ENCODE measurements around the gene CANT1. TPM values are rescaled to one million over a fixed set of nuclear protein-coding genes. Genes with fewer than 3 reads are reported as not detected.
A peak's percentile ranks its signal among the peaks of the same experiment; 100 is the strongest.
"Not testable (repeated sequence)": the region's sequence is repeated elsewhere in the genome, so short reads cannot be mapped to it uniquely, and the experiment has no call there.

Gene CANT1
- total RNA-seq, 2 experiments from 2014 or later: 74.4 to 78.5 TPM

DNA sequence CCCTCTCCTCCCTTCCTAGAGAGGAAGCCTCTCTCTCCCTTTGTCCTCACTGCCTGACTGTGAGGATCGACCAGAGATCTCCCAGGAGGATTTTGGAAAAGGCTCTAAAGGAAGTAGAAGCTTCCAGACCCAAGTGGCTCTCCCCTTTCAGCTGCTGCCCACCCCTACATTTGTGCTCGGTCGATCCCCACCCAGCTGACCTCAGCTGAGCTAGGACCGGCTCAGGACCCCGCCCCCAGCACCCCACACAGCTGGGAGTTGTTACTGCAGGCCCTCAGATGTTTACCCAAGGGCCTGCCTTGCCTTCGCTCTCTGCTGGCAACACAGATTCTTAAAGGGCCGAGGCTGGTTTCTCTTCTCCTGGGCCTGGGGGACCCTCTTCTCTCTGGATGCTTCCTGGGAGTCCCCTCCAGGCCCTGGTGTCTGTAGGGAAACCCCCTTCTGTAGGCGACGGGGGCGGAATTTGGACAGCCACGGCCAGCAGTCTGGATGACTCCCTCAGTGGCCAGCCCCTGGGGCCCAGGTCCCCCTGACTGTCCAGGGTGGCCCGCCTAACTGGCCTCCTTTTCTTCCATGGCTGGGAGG, 57.5 kb downstream of the CANT1 start:
- Mint-ChIP-seq H3K27ac (no peak overlapping the region), H3K4me3 (no peak overlapping the region), H3K27me3 (ENCODE audit: low read depth) (no peaks in the 10 kb centered on the region), H3K4me1 (ENCODE audit: low read depth) (no peaks in the 10 kb centered on the region), H3K36me3 (ENCODE audit: low read depth) (no peaks in the 10 kb centered on the region), H3K9me3 (ENCODE audit: insufficient read depth) (peaks cover 5% of the 10 kb centered on the region)
- ATAC-seq (no peak), DNase-seq (no peak)
- CTCF ChIA-PET: no interaction called here
- POLR2A ChIA-PET: interaction anchor here (1.1 kb wide), 1 partner anchor 28 kb away, joined by 3 read pairs; no protein-coding TSS in a partner anchor

DNA sequence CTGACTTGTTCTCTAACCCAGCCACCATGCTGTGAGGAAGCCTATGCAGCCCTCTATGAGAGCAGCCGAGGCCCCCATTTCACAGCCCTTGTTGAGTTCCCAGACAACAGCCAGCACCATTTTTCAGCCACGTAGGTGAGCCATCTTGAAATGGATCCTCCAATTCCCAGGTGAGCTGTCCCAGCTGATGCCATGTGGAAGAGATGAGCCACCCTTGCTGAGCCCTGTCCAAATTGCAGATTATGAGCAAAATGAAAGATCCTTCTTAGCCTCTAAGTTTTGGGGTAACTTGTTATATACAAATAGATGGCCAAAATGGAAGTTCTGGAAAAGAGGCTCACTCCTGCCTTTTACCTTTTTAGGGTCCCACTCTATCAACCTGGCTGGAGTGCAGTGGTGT, 58.7 kb downstream of the CANT1 start:
- no peak for ATAC-seq
- ChIA-PET POLR2A (no interaction called here), CTCF (no interaction called here)
- no peak for DNase-seq
- Mint-ChIP-seq H3K36me3 (ENCODE audit: low read depth) (no peaks in the 10 kb centered on the region), H3K9me3 (ENCODE audit: insufficient read depth) (peaks cover 5% of the 10 kb centered on the region), H3K4me1 (ENCODE audit: low read depth) (no peaks in the 10 kb centered on the region), H3K27ac (no peak overlapping the region), H3K27me3 (ENCODE audit: low read depth) (no peaks in the 10 kb centered on the region), H3K4me3 (no peak overlapping the region)

DNA sequence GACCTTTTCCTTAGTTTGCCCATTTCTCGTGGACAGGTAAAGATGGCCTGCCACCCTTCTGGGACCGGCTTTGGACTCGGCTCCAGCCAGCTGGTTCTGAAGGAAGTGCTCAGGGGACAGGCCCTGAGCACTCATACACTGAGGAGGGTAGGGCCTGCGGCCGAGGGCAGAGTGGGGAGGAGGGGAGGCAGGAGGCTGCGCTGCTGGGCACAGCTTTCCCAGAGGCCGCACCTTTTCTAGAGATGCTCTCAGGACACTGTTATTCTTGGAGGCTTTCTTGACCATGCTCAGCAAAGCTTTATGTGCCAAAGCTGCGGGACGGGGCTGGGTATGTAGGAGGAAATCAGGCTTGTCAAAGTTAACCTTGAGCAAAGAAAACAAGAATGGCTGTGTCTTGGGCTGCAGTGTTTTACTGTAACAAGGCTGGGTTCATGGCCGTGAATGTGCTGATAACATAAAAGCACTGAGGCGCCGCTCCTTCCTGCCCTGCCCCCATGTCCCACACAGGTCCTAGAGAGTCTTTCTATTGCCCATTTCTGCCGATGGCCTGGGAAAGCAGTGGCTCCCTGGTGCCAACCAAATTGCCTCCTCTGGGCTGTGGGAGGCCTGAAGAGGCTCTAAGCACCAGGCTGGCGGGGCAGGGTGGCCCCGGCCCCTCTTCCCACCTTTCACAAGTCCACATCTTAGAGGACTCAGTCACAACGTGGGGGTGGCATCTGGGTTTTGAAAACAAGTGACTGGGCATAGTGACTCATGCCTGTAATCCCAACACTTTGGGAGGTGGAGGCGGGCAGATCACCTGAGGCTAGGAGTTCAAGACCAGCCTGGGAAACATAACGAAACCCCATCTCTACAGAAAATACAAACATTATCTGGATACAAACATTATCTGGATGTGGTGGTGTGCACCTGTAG, 62.1 kb downstream of the CANT1 start:
- ChIA-PET CTCF (no interaction called here), POLR2A (no interaction called here)
- no peak for ATAC-seq
- DNase-seq: no peak
- H3K36me3 Mint-ChIP-seq (ENCODE audit: low read depth): no peaks in the 10 kb centered on the region
- no peak overlapping the region for H3K4me3 Mint-ChIP-seq
- H3K27ac Mint-ChIP-seq: no peak overlapping the region
- peaks cover 5% of the 10 kb centered on the region for H3K9me3 Mint-ChIP-seq (ENCODE audit: insufficient read depth)
- no peaks in the 10 kb centered on the region for H3K4me1 Mint-ChIP-seq (ENCODE audit: low read depth)
- H3K27me3 Mint-ChIP-seq (ENCODE audit: low read depth): no peaks in the 10 kb centered on the region

DNA sequence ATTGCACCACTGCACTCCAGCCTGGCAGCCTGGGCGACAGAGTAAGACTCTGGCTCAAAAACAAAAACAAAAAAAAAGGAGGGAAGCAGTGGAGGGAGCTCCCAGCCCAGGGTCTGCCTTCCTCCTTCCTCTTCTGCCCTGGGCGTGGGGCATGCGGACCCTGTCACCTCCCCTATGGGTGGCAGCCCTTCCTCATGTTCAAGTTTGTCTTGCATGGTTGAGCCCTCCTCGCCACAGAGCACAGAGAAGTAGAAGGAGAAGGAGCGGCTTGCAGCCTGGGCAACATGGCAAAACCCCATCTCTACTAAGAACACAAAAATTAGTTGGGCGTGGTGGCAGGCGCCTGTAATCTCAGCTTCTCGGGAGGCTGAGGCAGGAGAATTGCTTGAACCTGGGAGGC, 62.9 kb downstream of the CANT1 start:
- ATAC-seq (no peak), DNase-seq (no peak)
- ChIA-PET POLR2A (no interaction called here), CTCF (no interaction called here)
- H3K27ac Mint-ChIP-seq: no peak overlapping the region
- no peaks in the 10 kb centered on the region for H3K4me1 Mint-ChIP-seq (ENCODE audit: low read depth)
- H3K4me3 Mint-ChIP-seq: no peak overlapping the region
- no peaks in the 10 kb centered on the region for H3K36me3 Mint-ChIP-seq (ENCODE audit: low read depth)
- peaks cover 5% of the 10 kb centered on the region for H3K9me3 Mint-ChIP-seq (ENCODE audit: insufficient read depth)
- H3K27me3 Mint-ChIP-seq (ENCODE audit: low read depth): no peaks in the 10 kb centered on the region

DNA sequence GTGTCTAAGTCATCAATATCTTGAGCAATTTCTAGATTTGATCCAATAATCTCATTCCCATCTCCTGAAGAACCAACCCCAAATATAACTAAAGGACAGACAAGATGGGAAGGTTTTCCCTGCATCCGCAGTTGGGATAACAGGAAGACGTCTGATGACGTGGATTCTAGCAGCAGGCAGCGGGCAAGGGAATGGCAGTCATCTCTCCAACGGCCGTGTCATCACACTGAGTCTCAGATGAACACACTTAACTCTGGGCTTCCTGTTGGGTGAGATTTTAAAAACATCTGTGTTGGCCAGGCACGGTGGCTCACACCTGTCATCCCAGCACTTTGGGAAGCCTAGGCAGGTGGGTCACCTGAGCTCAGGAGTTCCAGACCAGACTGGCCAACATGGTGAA, 63.4 kb downstream of the CANT1 start:
- peaks cover 5% of the 10 kb centered on the region for H3K9me3 Mint-ChIP-seq (ENCODE audit: insufficient read depth)
- ChIA-PET CTCF (no interaction called here), POLR2A (no interaction called here)

DNA sequence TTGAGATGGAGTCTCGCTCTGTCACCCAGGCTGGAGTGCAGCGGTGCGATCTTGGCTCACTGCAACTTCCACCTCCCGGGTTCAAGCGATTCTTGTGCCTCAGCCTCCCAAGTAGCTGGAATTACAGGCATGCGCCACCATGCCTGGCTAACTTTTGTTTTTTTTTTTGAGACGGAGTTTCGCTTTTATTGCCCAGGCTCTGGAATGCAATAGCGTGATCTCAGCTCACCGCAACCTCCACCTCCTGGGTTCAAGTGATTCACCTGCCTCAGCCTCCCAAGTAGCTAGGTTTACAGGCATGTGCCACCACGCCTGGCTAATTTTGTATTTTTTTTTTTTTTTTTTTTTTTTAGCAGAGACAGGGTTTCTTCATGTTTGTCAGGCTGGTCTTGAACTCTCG, 64.1 kb downstream of the CANT1 start:
- H3K4me1 Mint-ChIP-seq (ENCODE audit: low read depth); POLR2A ChIA-PET; DNase-seq; ATAC-seq; H3K27me3 Mint-ChIP-seq (ENCODE audit: low read depth); H3K4me3 Mint-ChIP-seq; H3K9me3 Mint-ChIP-seq (ENCODE audit: insufficient read depth); H3K27ac Mint-ChIP-seq; H3K36me3 Mint-ChIP-seq (ENCODE audit: low read depth); CTCF ChIA-PET: not testable (repeated sequence)

More for the DNA sequence above, 63.4 kb downstream of the CANT1 start:
- Mint-ChIP-seq H3K36me3 (ENCODE audit: low read depth) (no peaks in the 10 kb centered on the region), H3K4me1 (ENCODE audit: low read depth) (no peaks in the 10 kb centered on the region), H3K4me3 (no peak overlapping the region), H3K27ac (no peak overlapping the region), H3K27me3 (ENCODE audit: low read depth) (no peaks in the 10 kb centered on the region)
- DNase-seq (no peak), ATAC-seq (no peak)

DNA sequence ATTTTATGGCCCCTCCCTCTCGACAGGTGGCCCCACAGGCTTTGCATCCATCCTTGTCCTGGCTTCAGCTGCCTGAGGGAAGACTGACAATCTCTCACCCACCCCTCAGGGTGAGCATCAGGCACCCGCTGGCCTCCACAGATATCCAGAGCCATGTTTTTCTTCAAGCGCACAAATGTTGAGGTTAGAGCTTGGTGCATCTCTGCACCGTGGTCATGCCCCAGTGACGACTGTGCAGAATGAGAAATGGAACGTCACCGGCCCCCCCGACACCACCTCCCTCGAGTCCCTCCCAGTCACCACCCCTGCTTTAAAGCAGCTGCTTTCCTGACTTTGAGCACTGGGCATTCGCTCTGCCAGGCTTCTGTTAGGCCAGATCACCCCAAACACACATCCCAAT, 64.6 kb downstream of the CANT1 start:
- Mint-ChIP-seq H3K36me3 (ENCODE audit: low read depth) (no peaks in the 10 kb centered on the region), H3K9me3 (ENCODE audit: insufficient read depth) (no peaks in the 10 kb centered on the region), H3K27me3 (ENCODE audit: low read depth) (no peaks in the 10 kb centered on the region), H3K4me1 (ENCODE audit: low read depth) (no peaks in the 10 kb centered on the region), H3K27ac (peak overlapping the region; percentile 30), H3K4me3 (no peak overlapping the region)
- ChIA-PET CTCF (no interaction called here), POLR2A (no interaction called here)
- no peak for ATAC-seq
- no peak for DNase-seq

DNA sequence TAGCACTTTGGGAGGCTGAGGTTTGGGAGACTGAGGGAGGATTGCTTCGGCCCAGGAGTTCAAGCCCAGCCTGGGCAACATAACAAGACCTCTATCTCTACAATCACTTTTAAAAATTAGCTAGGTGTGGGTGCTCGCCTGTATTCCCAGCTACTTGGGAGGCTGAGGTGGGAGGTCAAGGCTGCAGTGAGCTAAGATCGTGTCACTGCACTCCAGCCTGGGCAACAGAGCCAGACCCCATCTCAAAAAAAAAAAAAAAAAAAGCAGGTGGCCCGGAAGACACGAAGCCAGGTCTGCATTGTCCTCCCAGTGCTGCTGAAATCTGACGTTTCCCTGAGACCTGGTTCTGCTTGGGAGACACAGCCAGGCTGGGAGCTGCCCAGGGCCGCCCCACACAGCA, 65.5 kb downstream of the CANT1 start:
- H3K36me3 Mint-ChIP-seq (ENCODE audit: low read depth): no peaks in the 10 kb centered on the region
- no peaks in the 10 kb centered on the region for H3K9me3 Mint-ChIP-seq (ENCODE audit: insufficient read depth)
- ATAC-seq (no peak), DNase-seq (no peak)
- no peak overlapping the region for H3K27ac Mint-ChIP-seq
- CTCF ChIA-PET: no interaction called here
- H3K4me1 Mint-ChIP-seq (ENCODE audit: low read depth): no peaks in the 10 kb centered on the region
- H3K27me3 Mint-ChIP-seq (ENCODE audit: low read depth): no peaks in the 10 kb centered on the region
- H3K4me3 Mint-ChIP-seq: no peak overlapping the region
- POLR2A ChIA-PET: no interaction called here

Other genes starting within 250 kb of the CANT1 start
- 100 to 1,000 TPM; 137 to 138 TPM for gene CYTH1, start 227.5 kb downstream of the CANT1 start, total RNA-seq
- 10 to 100 TPM; 67.5 TPM for gene USP36, start 168.9 kb downstream of the CANT1 start, total RNA-seq
- gene CEP295NL, start 106.6 kb downstream of the CANT1 start, total RNA-seq: under 1 TPM in 1 of 2 experiments, not detected in 1; 0.26 TPM
- gene TIMP2, start 84.4 kb downstream of the CANT1 start, total RNA-seq: 1 to 10 TPM; 3.6 to 3.8 TPM
- gene LGALS3BP, start 29.8 kb downstream of the CANT1 start, total RNA-seq: 100 to 1,000 TPM; 172 to 181 TPM
- not detected for gene C1QTNF1, start 14.4 kb upstream of the CANT1 start, total RNA-seq
- gene ENGASE, start 65.1 kb upstream of the CANT1 start, total RNA-seq: 10 to 100 TPM; 38.2 to 41.1 TPM